HL-60 (cell line): ENCODE results near the gene DPEP3.

Source experiments
- CTCF ChIP-seq: IDR thresholded peaks from one replicate; pipeline ENCODE4 v1.5.1; 2011; ENCODE audit warnings: low read length, control low read depth, inconsistent platforms; ENCODE audit not compliant: insufficient read depth
- POLR2AphosphoS5 ChIP-seq: IDR thresholded peaks from 2 replicates; pipeline ENCODE4 v1.6.1; 2012; ENCODE audit warnings: low read depth
- SPI1 ChIP-seq: IDR thresholded peaks from 2 replicates; pipeline ENCODE4 v1.6.1; 2012; ENCODE audit warnings: low read depth, mild to moderate bottlenecking, borderline replicate concordance

GRCh38 chr16:67942200-67942509 lies 38.1 kb downstream of the DPEP3 start:
- TF ChIP-seq POLR2AphosphoS5 (no peak), CTCF (peak; percentile 73), SPI1 (no peak)
